ENCODE data around the gene SLAMF7.
A peak's percentile ranks its signal among the peaks of the same experiment; 100 is the strongest.
"Not testable (repeated sequence)": the region's sequence is repeated elsewhere in the genome, so short reads cannot be mapped to it uniquely, and the experiment has no call there.

SLAMF7 gene
- 4.6 to 4.8 reads per million in 2 donors for total RNA-seq

DNA sequence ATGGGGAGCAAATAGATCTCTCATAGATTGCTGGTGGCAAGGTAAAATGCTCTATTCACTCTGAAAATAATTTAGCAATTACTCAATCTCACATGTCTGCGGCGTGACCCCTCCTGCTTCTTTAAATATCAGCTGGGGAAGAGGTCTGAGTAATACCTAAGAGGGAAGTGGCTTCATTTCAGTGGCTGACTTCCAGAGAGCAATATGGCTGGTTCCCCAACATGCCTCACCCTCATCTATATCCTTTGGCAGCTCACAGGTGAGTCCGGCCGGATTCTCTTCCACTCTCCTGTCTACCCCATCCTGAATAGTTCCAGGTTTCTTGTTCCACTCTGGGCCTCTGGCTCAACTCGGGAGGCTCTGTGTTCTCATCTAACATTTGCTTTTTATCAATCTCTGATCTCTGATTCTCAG, at the start of gene SLAMF7:
Gene SLAMF7, plus strand, starts transcription at position 150 of the 414 bp plus-strand sequence. Its CDS starts 55 bp downstream, at position 205.
- no peak for DNase-seq

- DNase-seq, result not testable (repeated sequence)
These were observed 46.7 kb upstream of the SLAMF7 start for GRCh38 chr1:160692390-160692789.

DNA sequence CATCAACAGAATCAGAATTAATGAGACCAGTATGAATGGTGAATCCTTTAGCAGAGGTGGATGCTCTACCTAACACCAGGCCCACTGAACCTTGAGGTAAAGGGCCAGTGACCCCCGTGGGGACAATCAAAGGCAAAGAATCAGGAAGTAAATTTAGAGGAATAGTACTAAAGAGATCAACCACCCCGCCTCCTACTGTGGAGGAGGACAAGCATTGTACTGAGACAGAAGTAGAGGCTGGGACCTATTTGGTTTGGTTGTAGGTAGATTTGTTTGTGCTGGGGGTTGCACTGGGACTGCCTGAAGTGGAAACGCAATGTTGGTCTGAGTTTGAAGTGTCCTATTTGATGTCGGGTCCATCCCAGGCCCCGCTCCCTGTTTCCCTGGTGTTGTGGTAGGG, 36.9 kb upstream of the SLAMF7 start:
- no peak for DNase-seq

DNA sequence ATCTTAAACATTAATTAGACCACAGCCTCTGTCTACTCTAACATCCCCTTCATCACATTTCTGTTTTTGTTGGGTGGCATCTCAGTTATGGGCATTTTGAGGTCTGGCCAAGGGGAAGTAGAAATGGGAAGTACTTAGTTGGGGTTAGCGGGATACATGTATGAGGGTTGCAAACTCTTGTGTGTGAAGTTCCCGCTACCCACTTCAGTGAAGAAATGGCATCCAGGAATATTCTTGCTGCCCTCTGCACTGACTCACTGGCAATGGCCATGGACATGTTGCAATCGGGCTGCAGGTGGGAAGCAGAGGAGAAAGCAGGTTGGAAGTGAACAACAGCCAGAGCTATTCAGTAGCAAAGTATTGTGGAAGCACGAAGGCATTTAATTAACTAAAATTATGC, 34.8 kb upstream of the SLAMF7 start:
- no peak for DNase-seq

DNA sequence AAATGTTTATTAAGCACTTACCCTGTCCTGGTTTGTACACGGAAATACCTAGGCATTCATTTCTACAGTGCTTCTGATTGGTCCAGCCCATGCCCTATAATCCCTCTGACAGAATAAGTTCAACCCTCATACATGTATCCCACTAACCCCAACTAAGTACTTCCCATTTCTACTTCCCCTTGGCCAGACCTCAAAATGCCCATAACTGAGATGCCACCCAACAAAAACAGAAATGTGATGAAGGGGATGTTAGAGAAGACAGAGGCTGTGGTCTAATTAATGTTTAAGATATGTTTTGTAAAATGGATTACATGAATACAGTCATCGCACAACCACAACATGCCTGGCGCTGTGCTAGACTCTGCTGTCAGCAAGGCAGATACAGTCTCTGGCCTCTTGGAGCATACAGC, 33.8 kb upstream of the SLAMF7 start:
- not testable (repeated sequence) for DNase-seq

DNA sequence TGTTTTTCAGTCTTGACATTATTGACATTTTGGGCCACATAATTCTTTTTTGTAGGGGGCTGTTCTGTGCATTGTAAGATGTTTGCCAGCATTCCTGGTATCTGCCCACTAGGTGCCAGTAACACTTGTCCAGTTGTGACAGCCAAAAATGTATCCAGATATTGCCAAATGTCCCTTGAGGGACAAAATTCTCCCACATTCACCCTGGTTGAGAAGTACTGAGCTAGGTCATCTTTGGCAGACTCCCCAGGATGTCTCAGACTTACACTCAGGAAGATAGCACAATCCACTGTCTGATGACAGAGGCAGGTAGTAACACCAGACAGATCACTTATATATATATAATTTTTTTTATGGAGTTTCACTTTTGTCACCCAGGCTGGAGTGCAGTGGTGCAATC, 33.3 kb upstream of the SLAMF7 start:
- no peak for DNase-seq

- DNase-seq, result no peak
These were observed 32.4 kb upstream of the SLAMF7 start for GRCh38 chr1:160706526-160707235.

DNA sequence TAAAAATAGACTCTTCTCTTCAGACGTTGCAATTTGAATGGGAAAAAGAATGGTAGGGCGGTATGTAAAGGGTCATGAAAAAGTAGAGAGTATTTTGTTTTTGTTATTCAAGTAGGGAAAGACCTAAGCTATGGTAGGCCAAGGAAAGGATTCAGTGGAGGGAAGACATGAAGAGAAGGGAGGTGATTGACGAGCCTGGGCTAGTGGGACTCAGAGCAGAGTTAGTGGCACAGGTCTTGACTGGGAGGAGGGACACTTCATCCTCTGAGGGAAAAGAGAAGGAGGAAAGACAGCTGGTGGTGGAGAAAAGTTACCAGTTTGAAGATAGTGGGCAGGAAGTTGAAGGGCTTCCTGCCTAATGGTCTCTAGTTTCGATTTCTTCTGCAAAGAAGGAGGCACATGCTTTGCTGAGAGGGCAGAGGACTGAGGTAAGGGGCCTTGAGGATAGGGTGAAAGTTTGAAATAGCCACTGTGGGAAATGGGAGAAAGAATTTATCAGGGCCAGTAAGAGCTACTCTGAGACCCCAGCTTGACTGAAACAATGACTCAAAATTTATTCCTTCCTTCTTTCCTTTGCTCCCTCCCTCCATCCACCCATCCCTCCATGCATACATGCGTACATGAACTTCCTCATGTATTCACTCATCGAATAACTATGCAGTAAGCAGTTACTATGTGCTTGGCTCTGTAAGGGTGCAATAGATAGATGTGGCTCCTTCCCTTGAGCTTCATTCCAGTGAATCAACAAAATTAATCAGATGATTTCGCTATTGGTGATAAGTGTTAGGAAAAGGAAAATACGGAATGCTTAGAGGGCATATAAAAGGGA, 31.6 kb upstream of the SLAMF7 start:
- DNase-seq, result no peak

- no peak for DNase-seq
These were observed 30.9 kb upstream of the SLAMF7 start for GRCh38 chr1:160708118-160708517.

DNA sequence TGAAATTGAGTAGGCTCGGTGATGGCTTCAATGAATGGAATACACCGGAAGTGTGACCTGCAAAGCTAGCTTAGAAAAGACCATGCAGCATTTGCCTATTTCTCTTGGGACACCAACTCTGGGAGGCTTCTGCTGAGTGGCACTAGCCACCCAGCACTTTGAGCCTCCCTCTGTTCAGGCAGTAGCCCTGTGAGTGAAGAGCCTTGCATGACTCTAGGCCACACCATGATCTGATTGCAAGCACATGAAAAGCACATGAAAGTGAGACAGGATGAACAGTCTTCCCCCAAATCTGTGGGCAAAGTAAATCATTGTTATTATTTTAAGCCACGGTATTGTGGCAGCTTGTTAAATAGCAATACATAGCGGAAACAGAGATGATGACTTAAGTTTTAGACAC, 30.2 kb upstream of the SLAMF7 start:
- DNase-seq, result no peak

GRCh38 chr1:160709715-160710114, 29.3 kb upstream of the SLAMF7 start:
- no peak for DNase-seq

- DNase-seq, result no peak
These were observed 28.4 kb upstream of the SLAMF7 start for GRCh38 chr1:160710517-160711252.

DNA sequence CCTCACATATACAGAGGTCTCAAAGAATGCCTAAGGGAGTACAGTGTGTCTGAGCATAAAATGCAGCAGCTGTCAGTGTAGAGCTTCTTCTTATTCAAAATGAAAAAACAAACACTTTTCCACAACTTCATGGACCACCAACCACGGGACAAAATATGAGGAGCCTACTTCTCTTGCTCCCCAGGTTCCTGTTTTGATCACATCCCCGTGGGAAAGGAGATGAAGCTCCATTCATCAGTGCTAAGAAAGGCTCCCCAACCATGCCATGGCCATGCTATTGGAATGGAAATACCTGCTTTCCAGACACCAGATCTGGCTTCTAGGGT, 27.8 kb upstream of the SLAMF7 start:
- DNase-seq, result no peak

- DNase-seq, result peak; percentile 30
These were observed 27.3 kb upstream of the SLAMF7 start, which contains the start of gene CD48 for GRCh38 chr1:160711602-160712311. Gene CD48, minus strand, starts transcription at chr1:160711822. Its CDS starts 59 bp downstream, at chr1:160711763.

GRCh38 chr1:160712525-160713080, 26.4 kb upstream of the SLAMF7 start:
- peak; percentile 20 for DNase-seq

DNA sequence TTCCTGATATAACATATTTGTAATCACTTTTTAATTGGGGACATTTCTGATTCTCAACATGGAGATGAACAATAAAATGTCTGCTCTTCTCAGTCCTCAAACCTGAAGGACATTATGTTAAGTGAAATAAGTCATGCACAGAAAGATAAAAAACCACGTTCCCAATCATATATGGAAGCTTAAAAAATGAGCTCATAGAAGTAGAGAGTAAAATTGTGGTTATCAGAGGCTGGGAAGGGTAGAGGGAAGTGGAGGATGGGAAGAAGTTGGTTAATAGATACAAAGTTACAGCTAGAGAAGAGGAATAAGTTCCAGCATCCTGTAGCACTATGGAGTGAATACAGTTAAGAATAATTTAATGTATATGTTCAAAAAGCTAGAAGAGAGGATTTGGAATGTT, 25.9 kb upstream of the SLAMF7 start:
- no peak for DNase-seq

DNA sequence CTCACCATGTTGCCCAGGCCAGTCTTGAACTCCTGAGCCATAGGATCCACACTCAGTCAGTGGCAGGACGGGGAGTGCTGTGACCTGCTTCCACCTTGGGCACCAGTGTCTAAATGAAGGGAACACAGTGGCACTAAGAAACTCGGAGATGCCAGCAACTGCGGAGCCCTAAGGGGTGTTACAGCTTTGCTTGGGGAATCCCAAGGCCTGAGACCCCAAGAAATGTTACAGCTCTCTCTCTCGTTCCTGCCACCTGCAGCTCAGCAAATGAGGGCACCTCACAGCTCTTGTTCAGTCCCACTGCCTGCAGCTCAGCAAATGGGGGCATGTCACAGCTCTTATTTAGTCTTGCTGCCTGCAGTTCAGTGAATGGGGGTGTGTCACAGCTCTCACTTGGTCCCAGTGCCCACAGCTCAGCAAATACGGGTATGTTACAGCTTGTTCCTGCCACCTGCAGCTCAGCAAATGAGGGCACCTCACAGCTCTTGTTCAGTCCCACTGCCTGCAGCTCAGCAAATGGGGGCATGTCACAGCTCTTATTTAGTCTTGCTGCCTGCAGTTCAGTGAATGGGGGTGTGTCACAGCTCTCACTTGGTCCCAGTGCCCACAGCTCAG, 24.9 kb upstream of the SLAMF7 start:
- DNase-seq, result not testable (repeated sequence)

- DNase-seq, result no peak
These were observed 23.0 kb upstream of the SLAMF7 start for GRCh38 chr1:160716013-160716412.

GRCh38 chr1:160717306-160717705, 21.7 kb upstream of the SLAMF7 start:
- DNase-seq, result no peak

GRCh38 chr1:160718210-160718609, 20.8 kb upstream of the SLAMF7 start:
- no peak for DNase-seq

- DNase-seq, result no peak
These were observed 18.5 kb upstream of the SLAMF7 start for GRCh38 chr1:160720356-160721085.

Data from T-helper 9 cell (primary cell).